HG02938 (cell line): ENCODE measurements around the gene ADAR.

Experiments
- ATAC-seq: cut with Tn5 transposase; IDR thresholded peaks from one replicate; pipeline ENCODE4 v1.9.1; 2021; ENCODE audit warnings: mild to moderate bottlenecking, moderate library complexity; ENCODE audit not compliant: unreplicated experiment

ADAR gene

GRCh38 chr1:154586641-154587040 lies 21.3 kb downstream of the ADAR start:
- no peak for ATAC-seq

- ATAC-seq: no peak
These were observed 21.8 kb downstream of the ADAR start for GRCh38 chr1:154586231-154586630.

- no peak for ATAC-seq
These were observed 23.6 kb downstream of the ADAR start for GRCh38 chr1:154584267-154584994.

GRCh38 chr1:154583773-154584172 lies 24.2 kb downstream of the ADAR start:
- ATAC-seq: no peak

- no peak for ATAC-seq
These were observed 25.1 kb downstream of the ADAR start for GRCh38 chr1:154582885-154583284.

GRCh38 chr1:154581766-154582165 lies 26.2 kb downstream of the ADAR start:
- no peak for ATAC-seq

GRCh38 chr1:154579374-154579773 lies 28.6 kb downstream of the ADAR start:
- no peak for ATAC-seq

GRCh38 chr1:154578058-154578418 lies 29.9 kb downstream of the ADAR start:
- no peak for ATAC-seq

GRCh38 chr1:154577346-154578057 lies 30.5 kb downstream of the ADAR start:
- ATAC-seq: no peak

- ATAC-seq: no peak
These were observed 31.9 kb downstream of the ADAR start for GRCh38 chr1:154575951-154576566.

- no peak for ATAC-seq
These were observed 32.6 kb downstream of the ADAR start for GRCh38 chr1:154575147-154575927.

- ATAC-seq: no peak
These were observed 33.3 kb downstream of the ADAR start for GRCh38 chr1:154574716-154575115.

- ATAC-seq: no peak
These were observed 34.8 kb downstream of the ADAR start for GRCh38 chr1:154573168-154573510.

- no peak for ATAC-seq
These were observed 35.4 kb downstream of the ADAR start for GRCh38 chr1:154572468-154573167.

GRCh38 chr1:154571964-154572288 lies 36.1 kb downstream of the ADAR start:
- no peak for ATAC-seq

GRCh38 chr1:154571244-154571963 lies 36.6 kb downstream of the ADAR start:
- ATAC-seq: no peak

GRCh38 chr1:154568157-154568815 lies 39.7 kb downstream of the ADAR start:
- ATAC-seq: no peak

GRCh38 chr1:154567386-154568156 lies 40.4 kb downstream of the ADAR start, which contains the start of gene CHRNB2:
Gene CHRNB2, plus strand, starts transcription at chr1:154567778. Its CDS starts 267 bp downstream, at chr1:154568045.
- no peak for ATAC-seq

- ATAC-seq: no peak
These were observed 42.1 kb downstream of the ADAR start for GRCh38 chr1:154565876-154566275.
